NT2/D1 (cell line): Measurements from ENCODE around the gene PPTC7.
"Not testable (repeated sequence)": the region's sequence is repeated elsewhere in the genome, so short reads cannot be mapped to it uniquely, and the experiment has no call there.

Experiments
- SUZ12 ChIP-seq: IDR thresholded peaks from 2 replicates; pipeline ENCODE4 v1.6.1; 2011; ENCODE audit not compliant: insufficient read length, insufficient read depth; ENCODE audit errors: extremely low read depth
- YY1 ChIP-seq: IDR thresholded peaks from 2 replicates; pipeline ENCODE4 v1.6.1; 2011; ENCODE audit not compliant: insufficient read length, insufficient read depth

GRCh38 chr12:110562386-110562785 is 20.7 kb downstream of the PPTC7 start:
- not testable (repeated sequence) for TF ChIP-seq YY1, SUZ12
